H9 (cell line): Measurements from ENCODE around the gene ADAMTSL3. TPM values are rescaled to one million over a fixed set of nuclear protein-coding genes. Genes with fewer than 3 reads are reported as not detected.

Experiments used
- DNase-seq: peaks from one replicate; pipeline ENCODE4 v3.0.0-alpha.2; 2017
- H2AFZ ChIP-seq: one replicate; pipeline ENCODE4 v1.6.1; 2013; ENCODE audit warnings: mild to moderate bottlenecking, low read length, control low read depth, moderate library complexity
- H2AK5ac ChIP-seq: 2 replicates; pipeline ENCODE4 v1.6.1; 2013; ENCODE audit warnings: low read length, control low read depth, mixed read lengths; ENCODE audit not compliant: insufficient read length
- H2BK120ac ChIP-seq: one replicate; pipeline ENCODE4 v1.6.1; 2013; ENCODE audit warnings: low read depth, mild to moderate bottlenecking, low read length, control low read depth, inconsistent platforms; ENCODE audit not compliant: poor library complexity, severe bottlenecking
- H2BK12ac ChIP-seq: 2 replicates; pipeline ENCODE4 v1.6.1; 2013; ENCODE audit warnings: low read length, control low read depth, mixed read lengths, low read depth; ENCODE audit not compliant: insufficient read length
- H2BK15ac ChIP-seq: 2 replicates; pipeline ENCODE4 v1.6.1; 2013; ENCODE audit warnings: low read depth, low read length, control low read depth
- H2BK20ac ChIP-seq: one replicate; pipeline ENCODE4 v1.6.1; 2013; ENCODE audit warnings: low read depth, mild to moderate bottlenecking, low read length, control low read depth, inconsistent platforms; ENCODE audit not compliant: poor library complexity, severe bottlenecking
- H2BK5ac ChIP-seq: 2 replicates; pipeline ENCODE4 v1.6.1; 2013; ENCODE audit warnings: low read length, control low read depth, mixed read lengths; ENCODE audit not compliant: insufficient read length
- H3K14ac ChIP-seq: 2 replicates; pipeline ENCODE4 v1.6.1; 2013; ENCODE audit warnings: low read length, control low read depth; ENCODE audit not compliant: insufficient read depth
- H3K18ac ChIP-seq: 2 replicates; pipeline ENCODE4 v1.6.1; 2013; ENCODE audit warnings: low read depth, mild to moderate bottlenecking, mixed read lengths, low read length, control low read depth; ENCODE audit not compliant: insufficient read length
- H3K23ac ChIP-seq: 2 replicates; pipeline ENCODE4 v1.6.1; 2013; ENCODE audit warnings: low read length, control low read depth, mixed read lengths, low read depth; ENCODE audit not compliant: insufficient read length
- H3K23me2 ChIP-seq: 2 replicates; pipeline ENCODE4 v1.6.1; 2013; ENCODE audit warnings: low read depth, mild to moderate bottlenecking, mixed read lengths, low read length, control low read depth; ENCODE audit not compliant: insufficient read length, poor library complexity, severe bottlenecking
- H3K27ac ChIP-seq: 2 replicates; pipeline ENCODE4 v1.5.1; 2013; ENCODE audit warnings: low read length, control low read depth, mixed read lengths, low read depth; ENCODE audit not compliant: insufficient read length
- H3K27me3 ChIP-seq: 2 replicates; pipeline ENCODE4 v1.6.1; 2013; ENCODE audit warnings: low read length, control low read depth, inconsistent platforms; ENCODE audit not compliant: insufficient read depth
- H3K4ac ChIP-seq: 2 replicates; pipeline ENCODE4 v1.6.1; 2013; ENCODE audit warnings: low read depth, mild to moderate bottlenecking, control low read depth, inconsistent platforms, low read length, moderate library complexity
- H3K4me1 ChIP-seq: 2 replicates; pipeline ENCODE4 v1.6.1; 2013; ENCODE audit warnings: low read length, control low read depth, inconsistent platforms; ENCODE audit not compliant: insufficient read depth
- H3K4me2 ChIP-seq: 2 replicates; pipeline ENCODE4 v1.6.1; 2013; ENCODE audit warnings: low read length, control low read depth, mixed read lengths; ENCODE audit not compliant: insufficient read length, insufficient read depth
- H3K56ac ChIP-seq: 2 replicates; pipeline ENCODE4 v1.6.1; 2013; ENCODE audit warnings: low read depth, mild to moderate bottlenecking, mixed read lengths, low read length, control low read depth; ENCODE audit not compliant: insufficient read length
- H3K79me1 ChIP-seq: 2 replicates; pipeline ENCODE4 v1.6.1; 2013; ENCODE audit warnings: low read depth, mild to moderate bottlenecking, moderate library complexity, low read length, control low read depth, inconsistent platforms; ENCODE audit not compliant: insufficient read depth, poor library complexity, severe bottlenecking
- H3K79me2 ChIP-seq: 2 replicates; pipeline ENCODE4 v1.6.1; 2013; ENCODE audit warnings: low read length, control low read depth, inconsistent platforms; ENCODE audit not compliant: insufficient read depth
- H3K9ac ChIP-seq: 2 replicates; pipeline ENCODE4 v1.6.1; 2013; ENCODE audit warnings: low read length, control low read depth, mixed read lengths; ENCODE audit not compliant: insufficient read length; ENCODE audit errors: extremely low read depth
- H3K9me3 ChIP-seq: one replicate; pipeline ENCODE4 v1.6.1; 2013; ENCODE audit warnings: low read depth, low read length, inconsistent platforms; ENCODE audit not compliant: control insufficient read depth
- H3T11ph ChIP-seq: one replicate; pipeline ENCODE4 v1.6.1; 2013; ENCODE audit warnings: mild to moderate bottlenecking, low read length, control low read depth, inconsistent platforms
- H4K20me1 ChIP-seq: one replicate; pipeline ENCODE4 v1.6.1; 2013; ENCODE audit not compliant: control insufficient read depth, insufficient read length, insufficient read depth
- H4K5ac ChIP-seq: 2 replicates; pipeline ENCODE4 v1.6.1; 2013; ENCODE audit warnings: low read depth, mild to moderate bottlenecking, mixed read lengths, low read length, control low read depth; ENCODE audit not compliant: insufficient read length
- H4K8ac ChIP-seq: replicated peaks from 2 replicates; pipeline ENCODE4 v1.6.1; 2013; ENCODE audit warnings: low read length, control low read depth, mixed read lengths, low read depth; ENCODE audit not compliant: insufficient read length
- H4K91ac ChIP-seq: 2 replicates; pipeline ENCODE4 v1.6.1; 2013; ENCODE audit warnings: low read depth, mild to moderate bottlenecking, moderate library complexity, mixed read lengths, low read length, control low read depth; ENCODE audit not compliant: insufficient read length
- H3K27ac Mint-ChIP-seq, 3 experiments: 2 replicates in 2 of 3; 3 replicates in 1 of 3; pipeline ENCODE4 v1.8.0; 2020 to 2021; ENCODE audit warnings: mixed read lengths in 3 of 3, mild to moderate bottlenecking in 1 of 3, moderate library complexity in 1 of 3
- H3K27me3 Mint-ChIP-seq: 2 replicates; pipeline ENCODE4 v1.8.0; 2021; ENCODE audit warnings: low read depth, mild to moderate bottlenecking, moderate library complexity, mixed read lengths
- H3K36me3 Mint-ChIP-seq, 3 experiments: 2 replicates in 2 of 3; 3 replicates in 1 of 3; pipeline ENCODE4 v1.8.0; 2020 to 2021; ENCODE audit warnings: low read depth in 3 of 3, mixed read lengths in 3 of 3; ENCODE audit not compliant: insufficient read depth in 1 of 3
- H3K4me1 Mint-ChIP-seq, 2 experiments: 2 replicates each; pipeline ENCODE4 v1.8.0; 2020; ENCODE audit warnings: mixed read lengths in 2 of 2
- H3K4me3 Mint-ChIP-seq, 2 experiments: 2 replicates in 1 of 2; 3 replicates in 1 of 2; pipeline ENCODE4 v1.8.0; 2020 to 2021; ENCODE audit warnings: mild to moderate bottlenecking in 2 of 2, mixed read lengths in 2 of 2, moderate library complexity in 1 of 2
- H3K9me3 Mint-ChIP-seq, 2 experiments: 2 replicates in 1 of 2; 3 replicates in 1 of 2; pipeline ENCODE4 v1.8.0; 2020; ENCODE audit warnings: mild to moderate bottlenecking in 2 of 2, mixed read lengths in 2 of 2, moderate library complexity in 1 of 2
- CTCF ChIP-seq: fragments of 200-600 bp; sonication (generic); conservative IDR thresholded peaks from 3 replicates; pipeline ENCODE4 v1.8.0; 2021; ENCODE audit warnings: antibody characterized with exemption, mild to moderate bottlenecking
- WGBS: extraction: QIAGEN DNeasy Blood & Tissue Kit; methylation state at CpG from one replicate; pipeline ENCODE4 v1.1.7; 2013; ENCODE audit warnings: missing lambda C conversion rate, low lambda C conversion rate, mixed read lengths; ENCODE audit not compliant: insufficient read length; ENCODE audit errors: extremely low coverage; 5-methylcytosine and 5-hydroxymethylcytosine counted together
- total RNA-seq: library from RNA; stranded (reverse); gene quantifications from 2 replicates; pipeline ENCODE4 v1.2.1, GENCODE V29; 2021

Gene ADAMTSL3
- total RNA-seq, 1 experiment from 2014 or later: 0.39 TPM

- no peak for DNase-seq
- Histone ChIP-seq H2BK12ac (no peak overlapping the region), H2AK5ac (no peak overlapping the region), H3K4me2 (no peak overlapping the region), H4K91ac (no peak overlapping the region), H3K79me1 (no peaks in the 10 kb centered on the region), H3K9ac (no peak overlapping the region), H3K27ac (no peak overlapping the region), H3K18ac (no peak overlapping the region), H3K27me3 (no peaks in the 10 kb centered on the region), H3K9me3 (no peaks in the 10 kb centered on the region), H3K56ac (no peak overlapping the region), H2BK15ac (no peak overlapping the region), H4K20me1 (no peaks in the 10 kb centered on the region), H2BK5ac (no peak overlapping the region), H3T11ph (no peak overlapping the region), H3K23me2 (no peaks in the 10 kb centered on the region), H4K5ac (no peak overlapping the region), H2AFZ (no peak overlapping the region), H3K23ac (no peak overlapping the region), H4K8ac (no peak overlapping the region), H3K4me1 (no peaks in the 10 kb centered on the region), H3K4ac (no peak overlapping the region), H3K14ac (no peak overlapping the region), H2BK120ac (no peak overlapping the region), H2BK20ac (no peak overlapping the region), H3K79me2 (no peaks in the 10 kb centered on the region)
- no peaks in the 10 kb centered on the region; a peak in 1 of 7 replicates for H3K36me3 Mint-ChIP-seq
- H3K4me1 Mint-ChIP-seq: peaks cover 17 to 20% of the 10 kb centered on the region in 2 experiments
- TF ChIP-seq CTCF: no peak
- no peaks in the 10 kb centered on the region; a peak in 2 of 5 replicates for H3K9me3 Mint-ChIP-seq
- H3K4me3 Mint-ChIP-seq: no peak overlapping the region
- WGBS: no CpG with 5 or more reads among the region's 5 CpGs
- H3K27me3 Mint-ChIP-seq: no peaks in the 10 kb centered on the region; the same call in 1 of the 2 replicates
- H3K27ac Mint-ChIP-seq: no peak overlapping the region
These were observed 79.8 kb downstream of the ADAMTSL3 start for GRCh38 chr15:83733691-83734090.
